DOHH2 (cell line): ENCODE measurements around the gene COL23A1.

Source experiments
- CTCF ChIP-seq: fragments of 200-600 bp; sonication (generic); IDR thresholded peaks from one replicate; pipeline ENCODE4 v1.5.1; 2014; ENCODE audit warnings: antibody characterized with exemption, mild to moderate bottlenecking, low read depth, low read length; ENCODE audit not compliant: poor library complexity, severe bottlenecking
- EZH2phosphoT487 ChIP-seq: fragments of 200-600 bp; sonication (generic); IDR thresholded peaks from 2 replicates; pipeline ENCODE4 v1.6.1; 2017; ENCODE audit warnings: borderline replicate concordance, mild to moderate bottlenecking, antibody characterized with exemption, low read length, moderate library complexity, mixed read lengths

- TF ChIP-seq CTCF (no peak), EZH2phosphoT487 (no peak)
These were observed 307.8 kb downstream of the COL23A1 start for GRCh38 chr5:178282391-178282790.
